Tibial nerve (tissue), 4 donors: Measurements from ENCODE around the gene ALX4. TPM values are rescaled to one million over a fixed set of nuclear protein-coding genes. Genes with fewer than 3 reads are reported as not detected.

Source experiments
- DNase-seq, 2 donors: peaks; one replicate each; pipeline ENCODE4 v3.0.0-alpha.2; 2019; ENCODE audit warnings: low spot score in 2 of 2
- H3K27ac ChIP-seq, 4 donors: fragments of 200-600 bp; sonication (generic) in 3 of 4; one replicate each; pipeline ENCODE4 v1.5.1; 2017 to 2019; ENCODE audit warnings: mild to moderate bottlenecking in 1 of 4
- H3K27me3 ChIP-seq, 2 donors: fragments of 200-600 bp; sonication (generic) in 1 of 2; one replicate each; pipeline versions ENCODE4 v1.5.1 to v1.6.0; 2017 to 2019
- H3K36me3 ChIP-seq, 3 donors: fragments of 200-600 bp; sonication (generic); one replicate each; pipeline ENCODE4 v1.5.1; 2018 to 2019
- H3K4me1 ChIP-seq, 4 donors: fragments of 200-600 bp; sonication (generic) in 3 of 4; one replicate each; pipeline ENCODE4 v1.5.1; 2017 to 2019
- H3K4me3 ChIP-seq, 4 donors: fragments of 200-600 bp; sonication (generic) in 3 of 4; one replicate each; pipeline ENCODE4 v1.5.1; 2017 to 2019; ENCODE audit warnings: mild to moderate bottlenecking in 1 of 4, moderate library complexity in 1 of 4
- H3K9me3 ChIP-seq, 4 donors: fragments of 200-600 bp; sonication (generic) in 3 of 4; one replicate each; pipeline ENCODE4 v1.5.1; 2017 to 2019
- CTCF ChIP-seq, 5 experiments: fragments of 200-600 bp in 3 of 5; fragments of 450-650 bp in 2 of 5; sonication (generic) in 3 of 5; IDR thresholded peaks; one replicate each; pipeline ENCODE4 v1.5.1; 2016 to 2019; ENCODE audit warnings: antibody characterized with exemption in 5 of 5, mild to moderate bottlenecking in 3 of 5, moderate library complexity in 2 of 5
- EP300 ChIP-seq, 2 donors: sonication (generic); formaldehyde crosslinking; IDR thresholded peaks; one replicate each; pipeline ENCODE4 v1.6.1; 2017; ENCODE audit warnings: antibody characterized with exemption in 2 of 2, mild to moderate bottlenecking in 1 of 2
- POLR2A ChIP-seq, 2 donors: fragments of 450-650 bp; IDR thresholded peaks; one replicate each; pipeline ENCODE4 v1.6.1; 2017; ENCODE audit warnings: antibody characterized with exemption in 2 of 2, mild to moderate bottlenecking in 2 of 2, moderate library complexity in 2 of 2
- WGBS, 2 donors: methylation state at CpG; one replicate each; pipeline ENCODE4 v1.1.5; 2018; 5-methylcytosine and 5-hydroxymethylcytosine counted together
- total RNA-seq, 4 donors: library from RNA; depleted of rRNA; stranded (reverse); fragments of >200 nt; gene quantifications; one replicate each; pipeline ENCODE4 v1.1.0, GENCODE V29; 2016

Gene ALX4
- total RNA-seq, 4 donors from 2014 or later, result under 0.01 to 0.30 (median 0.22) TPM; not detected in 1

GRCh38 chr11:44343778-44344422, 34.0 kb upstream of the ALX4 start:
- Histone ChIP-seq H3K4me3 (no peak overlapping the region), H3K36me3 (no peaks in the 10 kb centered on the region), H3K27ac (no peak overlapping the region), H3K9me3 (no peaks in the 10 kb centered on the region), H3K27me3 (peaks cover 0 to 13% of the 10 kb centered on the region in 2 donors), H3K4me1 (no peaks in the 10 kb centered on the region)
- WGBS, 2 donors, result 85 to 87% methylated on average over 5 of the region's 5 CpGs
- TF ChIP-seq EP300 (IDR thresholded peaks at IDR 0.05) (no peak), POLR2A (IDR thresholded peaks at IDR 0.05) (no peak), CTCF (IDR thresholded peaks at IDR 0.05) (no peak)
- no peak for DNase-seq

- Histone ChIP-seq H3K4me1 (no peaks in the 10 kb centered on the region), H3K27me3 (peaks cover 0 to 26% of the 10 kb centered on the region in 2 donors), H3K36me3 (no peaks in the 10 kb centered on the region), H3K4me3 (no peak overlapping the region), H3K9me3 (no peaks in the 10 kb centered on the region), H3K27ac (no peak overlapping the region)
- DNase-seq, result no peak
- 88 to 91% methylated on average over 4 of the region's 4 CpGs for WGBS, 2 donors
- TF ChIP-seq CTCF (IDR thresholded peaks at IDR 0.05) (no peak), POLR2A (IDR thresholded peaks at IDR 0.05) (no peak), EP300 (IDR thresholded peaks at IDR 0.05) (no peak)
Observed at GRCh38 chr11:44342616-44343015, 32.7 kb upstream of the ALX4 start.

- no peaks in the 10 kb centered on the region for H3K9me3 ChIP-seq
- no peaks in the 10 kb centered on the region for H3K36me3 ChIP-seq
- WGBS, 2 donors, result 94 to 95% methylated on average over 4 to 5 of the region's 5 CpGs
- no peak for DNase-seq
- H3K4me1 ChIP-seq, result no peaks in the 10 kb centered on the region
- H3K4me3 ChIP-seq, result no peak overlapping the region
- peaks cover 0 to 45% of the 10 kb centered on the region in 2 donors for H3K27me3 ChIP-seq
- no peak overlapping the region for H3K27ac ChIP-seq
- TF ChIP-seq CTCF (IDR thresholded peaks at IDR 0.05), result no peak
- no peak for TF ChIP-seq POLR2A (IDR thresholded peaks at IDR 0.05)
- TF ChIP-seq EP300 (IDR thresholded peaks at IDR 0.05), result no peak
Observed at GRCh38 chr11:44340656-44341055, 30.7 kb upstream of the ALX4 start.

GRCh38 chr11:44339530-44339883, 29.6 kb upstream of the ALX4 start:
- Histone ChIP-seq H3K27me3 (peaks cover 0 to 57% of the 10 kb centered on the region in 2 donors), H3K9me3 (no peaks in the 10 kb centered on the region), H3K27ac (no peak overlapping the region), H3K4me1 (no peaks in the 10 kb centered on the region), H3K4me3 (no peak overlapping the region), H3K36me3 (no peaks in the 10 kb centered on the region)
- DNase-seq, result no peak
- no peak for TF ChIP-seq POLR2A (IDR thresholded peaks at IDR 0.05)
- no peak for TF ChIP-seq CTCF (IDR thresholded peaks at IDR 0.05)
- TF ChIP-seq EP300 (IDR thresholded peaks at IDR 0.05), result no peak
- WGBS, 2 donors, result 76 to 85% methylated on average over 4 of the region's 4 CpGs

- 78 to 79% methylated on average over 16 of the region's 16 CpGs for WGBS, 2 donors
- no peak overlapping the region for H3K4me3 ChIP-seq
- no peaks in the 10 kb centered on the region for H3K9me3 ChIP-seq
- H3K27ac ChIP-seq, result no peak overlapping the region
- TF ChIP-seq CTCF (IDR thresholded peaks at IDR 0.05), result no peak
- no peak for TF ChIP-seq POLR2A (IDR thresholded peaks at IDR 0.05)
- TF ChIP-seq EP300 (IDR thresholded peaks at IDR 0.05), result no peak
- H3K27me3 ChIP-seq, result peaks cover 0 to 63% of the 10 kb centered on the region in 2 donors
- no peak for DNase-seq
- no peaks in the 10 kb centered on the region for H3K4me1 ChIP-seq
- no peaks in the 10 kb centered on the region for H3K36me3 ChIP-seq
Observed at GRCh38 chr11:44338698-44339529, 29.0 kb upstream of the ALX4 start.
